NCI-H2107 treated with DMSO at 0.1 percent for 48 hours (cell line): ENCODE data around the gene SRCAP.

Source experiments
- DNase-seq: peaks from one replicate; lab custom pipeline; 2025; ENCODE audit not compliant: unreplicated experiment; lab: John Stamatoyannopoulos, UW

SRCAP gene

GRCh38 chr16:30698816-30699614 lies at the start of gene SRCAP:
SRCAP (plus strand) TSS chr16:30699171; CDS start chr16:30700825, 1,654 bp downstream.
- peak; percentile 30 for DNase-seq

DNA sequence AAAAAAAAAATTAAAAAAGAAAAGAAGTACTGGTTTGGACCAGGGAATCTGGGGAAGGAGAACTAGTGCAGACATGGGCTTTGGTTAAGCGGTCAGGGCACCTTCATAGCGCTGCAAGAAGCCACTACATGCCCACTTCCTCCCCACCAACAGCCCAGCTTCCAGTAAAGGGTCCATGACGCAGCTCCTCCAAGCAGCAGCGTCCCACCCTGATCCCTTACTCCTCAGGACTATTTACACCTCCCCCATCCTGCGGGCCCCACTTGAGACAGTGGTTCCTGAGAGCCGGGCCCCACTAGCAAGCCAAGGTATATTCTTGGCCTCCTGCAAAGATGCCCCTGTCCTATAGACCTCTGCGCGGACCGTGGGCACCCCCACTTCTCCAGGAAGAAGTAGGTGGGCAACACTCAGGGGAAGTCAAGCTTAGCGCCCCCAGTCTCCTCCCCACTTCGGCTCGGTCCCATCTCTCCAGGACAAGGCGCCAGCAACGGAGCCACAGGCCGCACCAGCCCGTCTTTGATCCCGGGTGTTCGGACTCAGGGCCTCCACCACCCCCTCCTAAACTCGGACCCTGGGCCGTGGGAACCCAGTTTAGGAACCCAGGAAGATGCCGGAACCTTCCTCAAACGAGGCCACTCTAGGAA lies 49.1 kb upstream of the SRCAP start:
- no peak for DNase-seq

GRCh38 chr16:30650369-30651123 lies 48.4 kb upstream of the SRCAP start, which contains the start of gene PRR14:
PRR14 (plus strand) TSS chr16:30650960; CDS start chr16:30651646, 686 bp downstream.
- DNase-seq, result peak; percentile 97

GRCh38 chr16:30651124-30652004 lies 47.6 kb upstream of the SRCAP start:
- peak; percentile 20 for DNase-seq

GRCh38 chr16:30652005-30652296 lies 47.0 kb upstream of the SRCAP start:
- no peak for DNase-seq

- DNase-seq, result no peak
Measured at GRCh38 chr16:30652718-30653117, 46.3 kb upstream of the SRCAP start.

DNA sequence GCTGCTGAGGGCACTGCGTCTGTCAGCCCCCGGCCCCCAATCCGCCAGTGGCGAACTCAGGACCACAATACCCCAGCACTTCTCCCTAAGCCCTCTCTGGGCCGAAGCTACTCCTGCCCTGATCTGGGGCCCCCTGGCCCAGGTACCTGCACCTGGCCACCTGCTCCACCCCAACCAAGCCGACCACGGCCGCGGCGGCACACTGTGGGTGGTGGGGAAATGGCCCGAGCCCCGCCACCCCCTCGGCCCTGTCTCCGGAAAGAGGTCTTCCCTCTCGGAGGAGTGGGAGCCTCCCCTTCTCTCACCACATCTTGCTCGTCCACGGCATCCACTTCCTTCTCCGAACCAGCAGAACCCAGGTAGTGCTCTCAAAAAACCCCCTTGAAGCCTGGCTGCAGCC lies 44.1 kb upstream of the SRCAP start:
- no peak for DNase-seq

- DNase-seq, result no peak
Measured at GRCh38 chr16:30655815-30656347, 43.1 kb upstream of the SRCAP start.

GRCh38 chr16:30656388-30656787 lies 42.6 kb upstream of the SRCAP start:
- no peak for DNase-seq

DNA sequence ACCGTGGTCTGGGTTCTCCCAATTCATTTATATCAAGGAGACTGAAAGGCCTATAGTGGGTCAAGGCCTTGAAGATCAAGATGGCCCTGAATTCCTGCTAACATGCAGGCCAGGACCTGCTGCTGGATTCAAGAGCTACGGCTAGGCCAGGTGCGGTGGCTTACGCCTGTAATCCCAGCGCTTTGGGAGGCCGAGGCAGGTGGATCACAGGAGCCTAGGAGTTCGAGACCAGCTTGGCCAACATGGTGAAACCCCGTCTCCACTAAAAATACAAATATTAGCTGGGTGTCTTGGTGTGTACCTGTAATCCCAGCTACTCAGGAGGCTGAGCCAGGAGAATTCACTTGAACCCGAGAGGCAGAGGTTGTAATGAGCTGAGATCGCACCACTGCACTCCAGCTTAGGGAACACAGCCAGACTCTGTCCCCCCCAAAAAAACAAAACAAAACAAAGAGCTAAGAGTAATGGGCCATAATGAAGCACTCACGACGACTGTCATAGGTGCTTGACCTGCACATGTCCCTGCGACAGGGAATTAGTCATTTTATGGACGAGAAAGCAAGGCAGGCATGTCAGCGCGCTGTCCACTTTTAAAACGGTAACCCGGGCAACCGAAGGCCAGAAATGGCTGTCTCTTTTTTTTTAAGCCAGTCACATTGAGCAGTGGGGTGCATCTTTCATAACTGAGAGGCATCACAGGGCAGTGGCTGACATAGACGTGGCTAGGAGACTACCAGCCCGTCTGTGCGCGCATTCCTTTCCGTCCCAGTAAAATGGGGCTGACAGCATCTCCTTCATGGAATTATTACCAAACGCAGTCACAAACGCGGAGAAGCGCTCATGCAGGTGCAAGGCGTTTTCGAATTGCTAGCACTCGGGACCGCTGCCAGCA lies 41.8 kb upstream of the SRCAP start:
- DNase-seq, result no peak

DNA sequence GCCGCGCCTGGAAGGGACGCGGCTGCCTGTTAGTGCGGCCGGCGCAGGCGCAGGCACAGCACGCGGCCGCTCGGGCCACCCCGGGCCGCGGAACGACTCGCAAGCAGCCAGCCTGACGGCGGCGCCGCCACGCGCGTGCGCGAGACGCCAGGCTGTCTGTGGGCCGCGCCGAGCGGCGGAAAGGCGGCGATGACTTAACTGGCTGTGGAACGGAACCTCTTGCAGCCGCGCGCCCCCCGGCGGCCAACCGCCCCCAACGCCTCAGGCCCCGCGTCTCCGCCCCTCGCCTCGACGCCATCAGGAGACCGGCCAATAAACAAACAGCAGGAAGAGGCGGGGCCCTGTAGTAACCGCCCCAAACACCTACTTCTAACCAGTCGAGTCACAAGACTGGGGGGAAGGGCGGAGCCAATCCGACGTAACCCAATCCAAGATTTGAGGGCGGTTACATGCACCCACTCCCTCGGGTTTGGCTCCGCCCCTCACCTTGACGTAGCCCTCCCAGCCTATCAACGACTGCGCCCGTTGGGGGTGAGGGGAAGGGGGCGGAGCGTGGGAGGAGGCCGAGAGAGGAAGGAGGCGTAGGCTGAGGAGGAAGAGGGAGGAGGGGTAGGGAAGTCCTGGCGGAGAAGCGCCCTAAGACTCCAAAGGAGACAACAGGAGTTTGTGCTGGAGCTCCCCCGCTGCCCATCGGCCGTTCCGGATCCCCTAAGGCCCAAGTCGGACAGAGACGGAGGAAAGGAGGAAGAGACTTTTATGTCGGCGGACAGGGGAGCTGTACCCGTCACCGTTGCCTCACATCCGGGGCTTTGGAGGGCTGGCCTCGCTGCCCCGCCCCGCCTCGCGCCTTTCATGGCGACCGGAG lies 40.9 kb upstream of the SRCAP start, which contains the start of gene FBRS:
Gene FBRS, plus strand, starts transcription at position 566 of the 865 bp plus-strand sequence. CDS start 1,088 bp downstream, outside the sequence.
- peak; percentile 99 for DNase-seq

DNA sequence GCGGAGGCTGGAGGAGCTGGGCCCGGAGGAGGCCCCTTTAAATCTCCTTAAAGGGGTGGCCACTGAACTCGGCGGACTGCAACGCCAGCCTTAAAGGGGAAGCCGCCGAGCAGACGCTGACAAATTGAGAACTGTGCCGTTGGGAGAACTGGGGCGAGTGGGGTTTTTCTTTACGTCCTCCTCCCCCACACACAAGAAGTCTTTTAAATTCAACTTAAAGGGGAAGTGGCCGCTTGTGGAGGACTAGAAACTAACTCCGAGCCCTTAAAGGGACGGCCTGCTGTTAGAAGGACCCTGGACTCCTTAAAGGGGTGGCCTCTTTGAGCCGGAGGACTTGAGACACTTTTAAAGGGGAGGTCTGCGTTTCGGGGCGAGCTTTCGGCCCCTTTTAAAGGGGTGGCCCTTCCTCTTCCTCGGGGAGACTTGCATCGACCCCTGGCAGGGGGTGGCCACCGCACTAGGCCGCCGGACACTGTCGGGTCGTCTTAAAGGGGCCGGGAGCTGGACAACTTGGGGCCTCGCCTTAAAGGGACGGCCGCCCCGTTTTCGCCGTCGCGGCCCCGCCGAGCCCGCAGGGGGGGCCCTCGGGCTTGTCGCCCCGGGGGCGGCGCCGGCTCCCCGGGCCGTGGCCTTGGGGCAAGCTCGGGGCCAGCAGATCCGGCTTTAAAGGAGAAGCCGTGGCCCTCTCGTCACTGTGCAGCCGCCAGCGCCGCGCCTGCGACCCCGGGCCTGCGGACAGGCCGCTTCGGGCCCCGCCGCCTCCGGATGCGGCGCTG lies 40.1 kb upstream of the SRCAP start:
- DNase-seq, result no peak

DNA sequence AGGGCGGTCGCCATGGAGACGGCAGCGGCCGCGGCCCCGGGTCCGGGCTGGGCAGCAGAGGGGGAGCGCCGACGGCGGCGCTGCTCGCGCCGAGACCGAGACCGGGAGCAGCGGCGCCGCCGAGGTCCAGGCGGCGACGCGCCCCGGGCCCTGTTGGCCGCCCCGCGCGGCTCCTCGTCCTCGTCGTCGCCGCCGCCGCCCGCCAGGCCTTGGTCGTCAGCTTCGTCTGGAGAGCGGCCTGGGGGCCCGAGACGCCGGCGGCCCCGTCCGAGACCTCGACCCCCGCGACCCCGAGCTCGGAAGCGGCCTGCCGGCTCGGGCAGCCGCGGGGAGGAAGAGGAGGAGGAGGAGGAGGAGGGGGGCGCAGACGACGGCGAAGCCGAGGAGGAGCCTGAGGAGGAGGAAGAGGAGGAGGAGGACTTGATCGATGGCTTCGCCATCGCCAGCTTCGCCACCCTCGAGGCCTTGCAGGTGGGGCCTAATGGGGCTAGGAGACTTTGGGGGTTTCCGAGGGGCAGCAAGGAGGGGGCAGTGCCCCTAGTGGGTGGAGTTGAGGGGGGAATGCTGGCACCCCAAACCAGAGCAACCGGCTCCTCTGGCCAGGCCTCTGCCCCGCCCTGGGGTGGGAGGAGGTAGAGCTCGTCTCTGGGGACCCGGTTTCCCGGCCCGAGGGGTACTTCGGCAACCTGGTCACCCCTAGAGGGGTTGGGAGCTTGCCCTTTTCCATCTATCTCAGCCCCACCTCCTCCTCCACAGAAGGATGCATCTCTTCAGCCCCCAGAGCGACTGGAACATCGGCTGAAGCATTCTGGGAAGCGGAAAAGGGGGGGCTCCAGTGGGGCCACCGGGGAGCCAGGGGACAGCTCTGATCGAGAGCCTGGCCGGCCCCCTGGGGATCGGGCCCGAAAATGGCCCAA lies 39.2 kb upstream of the SRCAP start:
- DNase-seq, result no peak

DNA sequence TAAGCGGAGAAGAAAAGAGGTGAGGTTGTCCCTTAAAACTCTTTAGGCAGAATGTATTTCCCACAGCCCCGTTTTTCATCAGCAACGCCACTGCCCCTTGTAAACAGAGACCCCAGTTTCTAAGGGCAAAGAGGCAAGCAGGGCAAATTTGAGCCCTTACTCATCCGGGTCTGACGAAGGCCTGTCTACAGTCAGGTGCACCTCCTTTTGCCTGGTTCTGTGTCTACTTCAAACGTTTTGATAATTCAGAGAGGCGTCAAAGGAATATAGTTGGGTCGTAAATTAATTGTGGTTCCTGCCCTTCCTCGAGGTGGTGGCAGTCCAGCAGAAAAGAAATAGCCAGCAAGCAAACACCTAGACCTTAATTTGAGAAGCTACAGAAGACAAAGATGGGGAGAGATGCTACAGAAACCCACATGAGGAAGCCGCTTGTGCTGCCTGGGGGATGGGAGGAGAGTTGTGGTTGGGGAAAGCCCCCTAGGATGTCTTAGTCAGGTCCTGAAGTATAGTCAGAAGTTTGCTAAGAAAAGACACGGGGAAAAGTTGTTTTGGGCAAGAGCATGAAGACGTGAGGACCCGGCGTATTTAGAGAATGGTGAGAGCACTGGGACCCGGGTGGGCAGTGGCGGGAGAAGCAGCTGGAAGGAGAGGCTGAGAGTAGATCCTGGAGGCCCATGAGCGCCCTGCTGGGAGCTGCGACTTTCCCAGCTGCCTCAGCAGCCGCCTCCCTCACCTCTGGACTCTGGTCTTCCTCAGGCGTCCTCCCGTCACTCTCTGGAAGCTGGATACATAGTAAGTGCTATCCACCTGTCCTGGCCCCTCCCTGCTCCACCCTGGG lies 38.3 kb upstream of the SRCAP start:
- no peak for DNase-seq

DNA sequence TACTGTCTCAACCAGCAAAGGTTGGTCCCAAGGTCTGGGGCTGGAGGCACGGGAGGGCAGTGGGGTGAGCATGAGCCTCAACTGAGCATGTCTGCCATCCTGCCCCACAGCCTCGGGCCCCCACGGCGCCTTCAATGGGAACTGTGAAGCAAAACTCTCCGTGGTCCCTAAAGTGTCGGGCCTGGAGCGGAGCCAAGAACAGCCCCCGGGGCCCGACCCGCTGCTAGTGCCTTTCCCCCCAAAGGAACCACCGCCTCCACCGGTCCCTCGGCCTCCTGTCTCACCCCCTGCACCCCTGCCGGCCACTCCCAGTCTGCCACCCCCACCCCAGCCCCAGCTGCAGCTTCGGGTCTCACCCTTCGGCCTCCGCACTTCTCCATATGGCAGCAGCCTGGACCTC lies 36.5 kb upstream of the SRCAP start:
- DNase-seq, result no peak

DNA sequence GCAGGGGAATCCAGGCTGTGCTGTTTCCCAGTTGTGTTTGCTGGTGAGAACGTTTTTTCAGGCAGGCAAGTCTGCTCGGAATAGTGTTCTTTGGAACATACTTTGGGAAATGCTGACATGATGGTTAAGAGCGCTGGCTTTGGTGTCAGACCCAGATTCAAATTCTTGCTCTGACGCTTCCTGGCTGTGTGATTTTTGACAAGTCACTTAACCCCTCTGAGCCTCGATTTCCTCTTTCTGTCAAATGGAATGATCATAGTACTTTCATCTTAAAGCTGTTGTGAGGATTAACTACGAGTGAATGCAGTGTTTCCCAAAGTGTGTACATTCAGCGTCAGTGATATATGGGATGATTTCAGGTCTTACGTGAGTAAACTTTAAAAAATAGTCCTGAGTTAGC lies 35.9 kb upstream of the SRCAP start:
- no peak for DNase-seq
